ENCODE measurements around the gene SELENOW.
A peak's percentile ranks its signal among the peaks of the same experiment; 100 is the strongest.
"Not testable (repeated sequence)": the region's sequence is repeated elsewhere in the genome, so short reads cannot be mapped to it uniquely, and the experiment has no call there.

Gene SELENOW

GRCh38 chr19:47787307-47787706, 8.8 kb downstream of the SELENOW start:
- not testable (repeated sequence) for DNase-seq

- DNase-seq, result not testable (repeated sequence)
These were observed 11.3 kb downstream of the SELENOW start for GRCh38 chr19:47789811-47790210.

GRCh38 chr19:47790398-47790814, 11.9 kb downstream of the SELENOW start:
- peak; percentile 95 for DNase-seq

GRCh38 chr19:47792616-47793015, 14.1 kb downstream of the SELENOW start:
- DNase-seq, result no peak

GRCh38 chr19:47794526-47794925, 16.0 kb downstream of the SELENOW start:
- DNase-seq, result no peak

DNA sequence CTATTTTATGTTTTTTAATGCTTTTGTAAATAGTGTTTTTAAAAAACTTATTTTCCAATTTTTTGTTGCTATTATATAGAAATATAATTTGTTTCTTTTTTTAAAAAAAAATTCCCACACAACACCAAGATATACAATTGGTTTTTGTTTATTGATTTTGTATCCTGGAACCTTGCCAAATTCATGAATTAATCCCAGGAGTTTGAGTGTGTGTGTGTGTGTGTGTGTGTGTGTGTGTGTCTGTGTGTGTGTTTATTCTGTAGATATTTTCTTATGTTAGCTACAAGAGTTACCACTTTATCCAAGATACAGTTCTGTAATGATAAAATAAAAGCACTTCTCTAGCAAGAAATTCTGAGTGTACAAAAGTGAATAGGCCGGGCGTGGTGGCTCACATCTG, 18.3 kb downstream of the SELENOW start:
- DNase-seq, result no peak

GRCh38 chr19:47797996-47798903, 19.7 kb downstream of the SELENOW start:
- no peak for DNase-seq

GRCh38 chr19:47798904-47799266, 20.4 kb downstream of the SELENOW start:
- DNase-seq, result no peak

DNA sequence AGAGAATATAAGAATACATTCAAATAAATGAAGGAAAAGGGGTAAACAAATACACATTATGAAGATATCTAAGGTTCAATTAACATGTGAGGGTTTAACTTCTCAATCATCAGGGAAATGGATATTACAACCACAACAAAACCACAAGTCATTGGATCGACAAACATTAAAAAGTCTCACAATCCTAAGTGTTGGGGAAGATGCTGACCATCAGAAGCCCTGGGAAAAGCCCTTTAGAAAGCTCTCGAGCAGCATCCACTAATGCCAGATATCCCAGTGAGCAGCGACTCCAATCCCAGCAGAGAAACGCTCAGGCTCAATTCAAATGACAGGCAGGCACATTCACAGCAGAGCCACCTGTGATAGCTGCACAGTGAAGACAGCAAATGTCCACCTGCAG, 22.8 kb downstream of the SELENOW start:
- no peak for DNase-seq

GRCh38 chr19:47802521-47803043, 24.1 kb downstream of the SELENOW start:
- no peak for DNase-seq

DNA sequence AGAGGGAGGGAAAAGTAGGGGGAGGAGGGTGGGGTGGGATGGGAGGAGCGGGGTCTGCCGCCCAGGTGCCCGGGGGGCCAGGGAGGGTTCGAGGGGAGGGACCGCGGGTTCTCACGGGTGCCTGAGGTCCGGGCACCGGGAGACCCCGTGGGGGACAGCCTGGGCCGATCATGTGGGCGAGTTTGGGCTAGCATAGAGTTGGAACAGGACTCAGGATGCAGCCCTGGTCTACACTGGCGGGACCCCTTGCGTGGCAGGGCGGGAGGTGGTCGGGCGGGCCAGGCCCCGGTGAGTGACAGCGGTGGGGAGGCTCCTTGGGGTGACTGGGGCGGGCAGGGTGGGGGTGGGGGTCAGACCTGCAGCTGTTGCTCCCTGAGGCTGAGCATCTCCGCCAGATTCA, 24.6 kb downstream of the SELENOW start:
- not testable (repeated sequence) for DNase-seq

DNA sequence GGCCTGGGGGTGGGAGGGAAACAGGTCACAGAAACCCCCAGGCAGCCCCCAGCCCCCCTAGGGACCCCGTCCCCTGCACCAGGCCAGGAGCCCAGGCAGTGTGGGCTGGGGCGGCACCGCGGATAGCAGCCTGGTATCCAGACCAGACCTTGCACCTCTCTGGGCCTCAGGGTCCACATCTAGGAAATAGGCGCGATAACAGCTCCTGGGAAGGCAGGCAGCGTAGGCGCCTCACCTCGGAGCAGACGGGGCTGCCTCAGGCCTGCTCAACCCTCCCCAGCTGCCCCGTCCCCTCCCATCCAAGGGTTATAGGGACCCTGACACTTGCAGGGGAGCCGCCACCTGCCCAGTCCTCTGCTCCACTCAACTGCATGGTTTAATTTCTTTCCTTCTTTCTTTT, 25.2 kb downstream of the SELENOW start:
- not testable (repeated sequence) for DNase-seq

- not testable (repeated sequence) for DNase-seq
These were observed 25.9 kb downstream of the SELENOW start, which contains the start of gene TPRX1 for GRCh38 chr19:47804451-47804850. TPRX1 (minus strand) TSS chr19:47804551; CDS start chr19:47804539, 12 bp downstream.

GRCh38 chr19:47805313-47805712, 26.8 kb downstream of the SELENOW start:
- no peak for DNase-seq

DNA sequence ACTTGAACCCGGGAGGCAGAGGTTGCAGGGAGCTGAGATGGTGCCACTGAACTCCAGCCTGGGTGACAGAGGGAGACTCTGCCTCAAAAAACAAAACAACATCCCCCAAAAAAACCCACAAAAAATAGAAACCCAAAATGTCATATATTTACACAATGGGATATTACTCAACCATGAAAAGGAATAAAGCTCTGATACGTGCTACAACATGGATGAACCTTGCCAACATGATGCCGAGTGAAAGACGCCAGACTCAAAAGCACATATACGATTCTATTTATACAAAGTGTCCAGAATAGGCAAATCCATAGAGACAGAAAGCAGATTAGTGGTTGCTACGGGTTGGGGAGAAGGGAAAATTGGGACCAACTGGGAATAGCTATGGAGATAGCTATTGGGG, 27.9 kb downstream of the SELENOW start:
- DNase-seq, result no peak

GRCh38 chr19:47813304-47813994, 34.9 kb downstream of the SELENOW start:
- DNase-seq, result peak; percentile 86 to 87

DNA sequence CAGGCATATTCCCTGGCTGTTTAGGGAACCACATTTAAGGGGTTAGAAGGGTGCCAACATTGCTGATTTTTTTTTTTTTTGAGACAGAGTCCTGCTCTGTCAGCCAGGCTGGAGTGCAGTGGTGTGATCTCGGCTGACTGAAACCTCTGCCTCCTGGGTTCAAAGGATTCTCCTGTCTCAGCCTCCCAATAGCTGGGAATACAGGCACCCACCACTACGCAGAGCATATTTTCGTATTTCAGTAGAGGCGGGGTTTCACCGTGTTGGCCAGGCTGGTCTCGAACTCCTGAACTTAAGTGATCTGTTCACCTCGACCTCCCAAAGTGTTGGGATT, 35.5 kb downstream of the SELENOW start:
- no peak for DNase-seq

- DNase-seq, result not testable (repeated sequence)
These were observed 37.8 kb downstream of the SELENOW start for GRCh38 chr19:47816270-47816669.

DNA sequence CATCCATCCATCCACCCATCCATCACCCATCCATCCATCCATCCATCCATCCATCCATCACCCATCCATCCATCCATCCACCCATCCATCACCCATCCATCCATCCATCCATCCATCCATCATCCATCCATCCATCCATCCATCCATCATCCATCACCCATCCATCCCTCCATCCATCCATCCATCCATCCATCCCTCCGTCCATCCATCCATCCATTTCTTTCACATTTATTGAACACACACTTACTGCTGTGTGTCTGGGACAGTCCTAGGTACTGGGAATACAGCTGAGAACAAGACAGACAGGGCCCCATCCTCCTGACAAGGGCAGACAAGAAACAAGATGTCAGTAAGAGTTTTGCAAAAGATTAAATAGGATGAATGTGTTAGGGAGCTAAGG, 39.7 kb downstream of the SELENOW start:
- not testable (repeated sequence) for DNase-seq

- DNase-seq, result no peak
These were observed 41.4 kb downstream of the SELENOW start for GRCh38 chr19:47819858-47820257.

- DNase-seq, result no peak
These were observed 41.9 kb downstream of the SELENOW start for GRCh38 chr19:47820410-47820809.

GRCh38 chr19:47821460-47822020, 43.0 kb downstream of the SELENOW start, which contains the start of gene CRX:
CRX (plus strand) TSS chr19:47821937; CDS start chr19:47834444, 12,507 bp downstream.
- no peak for DNase-seq

GRCh38 chr19:47824396-47824795, 45.9 kb downstream of the SELENOW start:
- no peak for DNase-seq

Data from activated CD4-positive, alpha-beta T cell treated with anti-CD3 and anti-CD28 coated beads, Interleukin-2, amount 50 U/mL, for 48 hours (primary cell).